Heart left ventricle (tissue), 13 donors: ENCODE measurements around the gene IL33.

Source experiments
- CTCF ChIP-seq, 12 donors: fragments of 200-600 bp; sonication (generic) in 4 of 12; IDR thresholded peaks; one replicate each; pipeline versions ENCODE4 v1.5.0 to v1.8.0; 2018 to 2022; ENCODE audit warnings: antibody characterized with exemption in 12 of 12, mild to moderate bottlenecking in 5 of 12
- POLR2A ChIP-seq, 2 donors: fragments of 450-650 bp; IDR thresholded peaks; one replicate each; pipeline ENCODE4 v1.6.1; 2017; ENCODE audit warnings: antibody characterized with exemption in 2 of 2, mild to moderate bottlenecking in 2 of 2, moderate library complexity in 2 of 2
- donor health status: ischemic (EF 13 %, LVEDD 7.1; RV severe dilation, severe dysfunction).
- donor health status: DM: no; HTN: yes; CAD: no.
- donor health status: DM: no; HTN: no; CAD: no.
- donor health status: ischemic (EF 25% LVEDD 6.9; RV normal size, moderate dysfunction).
- donor health status: ischemic (EF 25% LVEDD 5.7; RV mildly dilated, moderate dysfunction).
- donor health status: ischemic (EF 35%, LVEDD 5.7; RV mildly dilated, moderate dysfunction).
- donor health status: nonischemic (EF 11% LVEDD 7.7; RV severe dilation, severe dysfunction).
- donor health status: DM: yes; HTN: yes; CAD: no.
- donor health status: PGD.
- donor health status: ischemic (EF 29% LVEDD 5.4; RV normal size, mild dysfunction).
- donor health status: nonischemic (EF 23%, LVEDD 6.1; RV moderate dilation, normal function).

DNA sequence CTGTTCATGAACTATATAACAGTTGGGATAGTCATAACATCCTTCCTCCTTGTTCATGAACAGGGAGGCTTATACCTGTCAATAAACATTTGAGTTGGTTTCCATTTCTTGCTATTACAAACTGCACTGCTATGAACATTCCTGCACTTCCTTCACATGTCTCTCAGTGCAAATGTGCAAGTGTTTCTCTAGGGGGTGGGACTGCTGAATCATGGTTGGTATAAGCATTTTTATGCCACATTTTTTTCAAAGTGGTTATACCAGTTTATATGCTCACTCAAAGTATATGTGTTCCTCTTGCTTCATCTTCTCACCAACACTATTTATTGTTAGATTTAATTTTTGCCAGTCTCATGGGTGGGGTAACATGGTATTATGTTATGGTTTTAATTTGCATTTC, 86.8 kb downstream of the IL33 start:
- TF ChIP-seq CTCF (IDR thresholded peaks at IDR 0.05), result no peak
- TF ChIP-seq POLR2A (IDR thresholded peaks at IDR 0.05), result no peak
